ENCODE measurements around the gene MAGI2.

The MAGI2 gene

DNA sequence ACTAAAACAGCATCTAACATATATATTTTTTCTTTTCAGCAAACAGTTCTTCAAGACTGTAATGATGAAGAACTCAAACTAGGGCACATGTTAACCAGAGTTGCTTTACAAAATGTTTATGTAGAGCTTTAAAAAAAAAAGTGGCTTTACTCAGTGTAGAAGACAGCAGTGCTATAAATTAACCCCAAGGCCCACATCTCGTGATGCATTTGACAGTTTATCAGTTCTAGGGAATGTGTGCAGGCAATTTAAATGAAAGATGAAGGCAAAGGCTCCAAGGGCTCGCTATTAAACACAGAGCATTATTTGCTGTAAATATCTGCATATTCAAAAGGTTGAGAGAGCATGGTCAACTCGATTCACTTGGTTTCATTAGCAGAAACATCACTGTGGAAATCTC, 558.1 kb downstream of the MAGI2 start:
- no peak for DNase-seq

DNA sequence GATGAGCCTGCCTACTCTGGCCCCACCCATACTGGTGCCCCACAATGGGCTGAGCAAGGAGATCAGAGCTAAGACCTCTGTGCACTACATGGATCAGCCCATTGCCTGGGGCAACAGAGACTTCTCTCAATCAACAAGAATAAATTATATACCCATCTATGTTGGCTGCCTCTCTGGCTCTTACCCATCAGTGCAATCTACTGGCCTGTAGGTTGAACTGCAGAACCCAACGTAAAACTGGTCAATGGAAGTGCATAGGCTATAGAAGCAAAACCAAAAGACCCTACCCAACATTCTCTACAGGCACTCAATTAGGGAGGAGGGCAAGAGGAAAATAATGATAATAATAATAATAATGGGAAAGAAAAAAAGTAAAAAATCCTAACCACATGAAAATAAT, 574.3 kb downstream of the MAGI2 start:
- DNase-seq = no peak

DNA sequence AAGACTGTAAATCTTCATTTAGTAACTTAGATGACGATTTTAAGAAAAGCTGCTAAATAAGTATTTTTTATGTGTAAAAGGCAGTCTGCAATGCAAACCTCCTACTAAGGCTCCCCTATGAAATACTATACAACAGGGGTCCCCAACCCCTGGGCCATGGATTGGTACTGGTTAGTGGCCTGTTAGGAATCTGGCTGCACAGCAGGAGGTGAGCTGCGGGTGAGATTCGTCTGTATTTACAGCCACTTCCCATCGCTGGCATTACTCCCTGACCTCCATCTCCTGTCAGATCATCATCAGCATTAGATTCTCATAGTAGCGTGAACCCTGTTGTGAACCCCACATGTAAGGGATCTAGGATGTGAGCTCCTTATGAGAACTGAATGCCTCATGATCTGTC, 580.4 kb downstream of the MAGI2 start:
- DNase-seq = no peak

DNA sequence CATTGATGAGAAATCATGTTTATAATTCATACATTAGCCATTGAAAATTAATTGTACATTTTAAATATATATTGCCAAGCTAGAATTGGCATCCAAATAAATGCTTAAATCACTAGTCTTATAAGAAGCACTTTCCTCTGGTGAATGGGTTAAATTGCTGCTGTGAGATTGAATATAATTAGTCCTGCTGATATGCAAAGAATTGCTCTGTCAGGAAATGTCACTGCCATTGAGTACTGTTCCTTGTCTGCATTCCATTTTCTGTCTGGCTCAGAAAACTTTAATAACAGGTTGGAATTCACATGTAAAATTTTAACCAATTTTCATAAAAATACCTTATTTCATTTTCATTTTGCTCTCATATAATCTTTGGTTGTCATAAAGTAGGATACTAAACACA, 589.1 kb downstream of the MAGI2 start:
- DNase-seq = no peak

DNA sequence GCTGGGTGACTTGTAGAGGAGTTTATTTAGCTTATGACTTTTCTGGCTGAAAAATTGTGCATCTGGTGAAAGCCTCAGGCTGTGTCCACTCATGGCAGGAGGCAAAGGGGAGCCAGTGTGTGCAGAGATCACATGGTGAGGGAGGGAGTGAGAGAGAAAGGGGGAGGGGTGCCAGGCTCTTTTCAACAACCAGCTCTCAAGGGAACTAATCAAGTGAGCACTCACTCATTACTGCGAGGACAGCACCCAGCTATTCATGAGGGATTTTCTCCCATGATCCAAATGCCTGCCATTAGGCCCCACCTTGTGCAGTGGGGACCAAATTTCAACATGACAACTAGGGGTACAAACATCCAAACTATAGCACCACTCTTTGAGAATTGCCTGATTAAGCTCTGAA, 590.2 kb downstream of the MAGI2 start:
- no peak for DNase-seq

DNA sequence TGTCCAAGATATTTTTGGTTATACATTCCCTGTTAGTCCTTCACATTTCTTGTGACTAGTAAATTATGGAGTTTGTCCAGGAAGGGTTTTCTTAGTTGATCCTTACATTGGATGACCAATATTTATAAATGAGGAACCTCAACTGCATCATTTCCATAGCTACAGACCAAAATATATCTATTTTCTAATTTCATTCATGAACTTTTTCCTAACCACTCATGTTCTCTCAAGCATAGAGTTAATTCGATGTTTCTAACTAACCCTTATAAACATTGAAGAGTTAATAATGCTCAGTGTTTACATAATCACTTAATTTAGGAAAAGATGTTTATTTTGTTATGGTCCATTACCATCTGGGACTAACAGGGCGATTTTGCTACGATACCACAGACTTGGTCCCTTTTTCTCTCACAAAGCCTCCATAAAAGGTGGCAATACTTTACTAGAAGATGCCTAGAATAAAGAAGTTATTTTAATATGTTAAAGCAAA, 591.0 kb downstream of the MAGI2 start:
- DNase-seq = no peak

DNA sequence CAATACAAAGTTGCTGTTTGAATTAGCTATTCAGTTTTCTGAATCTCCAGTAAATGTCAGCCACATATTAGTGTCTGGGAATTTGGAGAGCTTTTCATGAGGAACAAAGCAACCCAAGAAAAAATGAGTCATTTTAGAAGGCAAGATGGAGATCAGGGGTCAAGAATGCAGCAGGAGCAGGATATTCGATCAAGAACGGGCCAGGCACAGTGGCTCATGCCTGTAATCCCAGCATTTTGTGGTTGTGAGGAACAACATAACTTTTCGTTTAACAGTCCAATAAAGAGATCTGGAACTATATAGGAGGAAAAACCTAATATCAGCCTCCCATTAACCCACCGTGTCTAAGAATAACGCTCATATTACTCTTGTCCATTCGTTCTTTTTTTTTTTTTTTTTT, 600.5 kb downstream of the MAGI2 start:
- DNase-seq = no peak

DNA sequence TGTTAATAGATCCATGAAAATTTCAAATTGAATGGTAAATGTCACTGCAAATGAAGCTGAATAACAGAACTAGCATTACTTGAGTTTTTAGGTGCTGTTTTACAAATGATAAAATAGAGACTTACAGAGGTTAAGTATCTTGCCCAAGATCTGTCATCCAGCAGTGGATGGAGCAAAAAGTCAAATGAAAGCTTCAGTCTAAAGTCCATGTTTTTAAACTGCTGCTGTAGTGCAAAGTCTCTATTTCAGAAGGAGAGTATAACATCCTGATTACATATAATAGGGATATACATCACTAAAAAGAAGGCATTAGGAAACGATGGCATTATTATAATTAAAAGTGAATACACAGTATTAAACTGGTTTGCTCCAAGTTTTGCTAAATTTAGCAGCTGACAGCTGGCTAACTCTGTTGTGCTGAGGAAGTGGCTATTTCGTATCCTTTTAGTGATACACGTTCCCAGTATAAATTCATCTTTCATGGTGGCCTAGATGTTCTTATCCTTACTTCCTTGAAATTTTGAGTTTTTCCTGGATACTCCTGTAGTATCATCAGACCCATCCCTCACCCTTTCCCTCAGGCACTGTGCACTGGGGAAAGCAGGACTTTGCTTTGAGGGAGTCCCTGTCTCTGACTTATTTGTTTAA, 603.2 kb downstream of the MAGI2 start:
- no peak for DNase-seq

DNA sequence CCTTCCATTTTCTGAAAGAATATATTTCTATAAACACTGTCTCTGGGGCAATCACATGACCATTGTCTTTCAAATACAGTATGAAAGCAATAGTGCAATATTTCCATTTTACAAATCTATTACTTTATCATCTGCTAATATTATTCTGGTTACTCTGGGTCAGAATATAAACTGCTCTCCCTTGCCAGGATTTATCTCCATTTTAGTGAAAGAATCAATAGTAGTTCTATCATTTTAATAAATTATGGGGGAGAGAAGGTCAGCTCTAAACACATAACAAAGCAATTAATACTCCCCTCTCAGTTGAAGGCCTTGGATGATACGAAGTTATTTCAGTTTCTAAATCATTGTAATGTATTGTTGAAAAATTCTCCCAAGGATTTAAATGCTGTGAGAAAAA, 608.3 kb downstream of the MAGI2 start:
- DNase-seq = no peak

DNA sequence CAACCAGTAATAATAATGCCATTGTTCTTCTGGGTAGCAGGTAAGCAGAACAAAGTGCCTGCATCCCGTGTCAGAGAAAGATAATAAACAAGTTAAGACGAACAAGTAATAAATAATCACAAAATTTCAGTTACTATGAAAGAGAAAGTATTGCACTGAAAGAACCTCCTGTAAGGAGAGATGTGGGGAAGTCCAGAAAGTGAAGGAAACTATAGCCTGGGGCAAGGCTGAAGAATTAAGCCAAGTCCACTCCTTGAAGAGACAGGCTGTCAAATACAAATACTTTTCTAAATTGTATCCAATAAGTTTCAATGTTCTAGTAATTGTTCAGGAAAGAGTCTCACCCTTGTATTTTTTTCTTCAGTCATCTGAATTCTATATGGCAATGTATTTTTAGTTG, 611.4 kb downstream of the MAGI2 start:
- DNase-seq = no peak

DNA sequence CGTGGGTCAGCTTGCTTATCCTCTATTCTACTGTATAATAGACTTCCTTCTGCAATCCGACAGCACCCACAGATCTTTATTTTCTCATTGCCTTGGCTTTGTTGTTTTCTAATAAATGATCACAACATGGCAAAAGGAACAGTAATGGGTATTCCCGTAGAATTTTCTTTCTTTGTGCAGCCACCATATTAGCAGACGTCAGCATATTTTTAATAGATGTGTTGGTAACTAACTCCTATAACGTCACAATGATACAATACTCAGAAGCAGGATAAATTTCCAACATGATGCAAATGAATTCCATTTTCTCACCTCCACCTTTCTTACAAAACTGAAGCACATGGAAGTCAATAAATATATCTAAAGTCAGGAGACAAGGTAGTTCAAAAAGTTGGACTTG, 617.6 kb downstream of the MAGI2 start:
- DNase-seq = no peak

DNA sequence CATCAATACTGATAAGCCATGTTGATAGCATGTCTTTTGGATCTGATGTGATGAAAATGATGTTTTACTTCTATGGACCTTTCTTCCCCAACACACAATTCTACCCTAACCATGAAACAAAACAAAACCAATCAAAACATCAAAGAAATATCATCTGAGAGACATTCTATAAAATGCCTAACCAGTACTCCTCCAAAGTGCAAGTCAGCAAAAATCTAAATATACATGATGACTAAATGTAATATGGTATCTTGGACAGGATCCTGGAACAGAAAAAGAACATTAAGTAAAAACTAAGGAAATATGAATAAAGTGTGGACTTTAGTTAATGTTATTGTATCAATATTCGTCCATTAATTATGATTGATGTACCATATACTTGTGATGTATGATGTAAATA, 625.1 kb downstream of the MAGI2 start:
- no peak for DNase-seq

DNA sequence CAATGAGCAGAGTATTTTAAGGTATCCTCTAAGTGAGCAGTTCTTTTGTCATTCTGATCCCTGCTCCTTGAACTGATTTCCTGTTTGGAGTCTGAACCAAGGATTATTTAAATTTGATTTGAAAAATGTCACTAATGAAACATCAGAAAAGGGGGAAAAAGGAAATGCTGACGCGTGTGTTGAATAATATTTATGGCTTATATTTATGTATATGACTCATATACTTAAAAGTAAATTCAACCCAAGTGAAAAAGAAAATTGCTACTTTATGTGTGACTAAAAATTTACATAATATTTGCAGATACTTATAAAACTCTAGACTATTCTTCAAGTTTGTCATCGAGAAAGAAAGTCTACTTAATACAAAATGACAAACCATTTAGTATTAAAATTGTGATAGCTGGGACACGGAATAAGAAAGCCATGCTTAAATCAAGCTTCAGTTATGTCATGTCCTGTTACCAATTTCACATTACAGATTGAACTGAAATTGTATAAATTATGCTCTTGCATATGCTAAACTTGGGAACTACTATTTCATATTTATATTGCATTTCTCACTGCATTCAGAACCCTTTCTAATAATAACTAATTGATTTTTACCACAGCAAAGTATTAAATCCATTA, 649.9 kb downstream of the MAGI2 start:
- DNase-seq = no peak

DNA sequence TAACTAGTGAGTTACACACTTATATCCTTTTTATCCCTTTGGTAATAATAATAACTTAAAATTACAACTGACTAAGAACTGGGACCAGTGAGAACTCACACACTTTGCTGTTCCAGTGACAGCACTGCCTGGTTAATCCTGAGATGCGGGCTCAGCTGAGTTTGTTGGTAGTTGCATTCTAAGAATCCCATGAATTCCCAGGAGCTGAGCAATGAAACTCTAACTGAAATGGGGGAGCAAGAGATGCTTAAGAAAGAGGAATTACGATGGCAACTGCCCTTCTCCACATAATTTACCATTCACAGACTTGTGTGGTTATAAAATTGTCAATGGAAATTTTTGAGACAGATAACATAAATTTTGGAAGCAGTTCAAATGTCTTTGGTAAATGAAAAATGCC, 659.4 kb downstream of the MAGI2 start:
- no peak for DNase-seq

DNA sequence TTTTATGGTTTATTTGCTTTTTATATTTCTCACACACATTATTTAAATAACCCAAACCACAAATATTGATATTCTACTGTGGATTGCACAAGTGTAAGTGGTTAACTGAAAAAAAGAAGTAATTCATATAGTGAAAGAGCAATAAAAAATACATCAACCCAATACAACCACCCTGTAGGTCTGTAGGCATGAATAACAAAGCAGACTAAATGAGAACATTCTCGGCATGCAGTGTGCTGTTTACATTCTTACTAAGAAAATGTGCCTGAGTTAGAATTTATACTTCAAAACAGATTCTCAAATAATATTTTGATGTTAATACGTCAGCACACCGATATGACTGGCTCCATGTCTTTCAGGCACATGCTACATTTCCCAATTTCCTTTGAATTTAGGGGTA, 660.8 kb downstream of the MAGI2 start:
- no peak for DNase-seq

DNA sequence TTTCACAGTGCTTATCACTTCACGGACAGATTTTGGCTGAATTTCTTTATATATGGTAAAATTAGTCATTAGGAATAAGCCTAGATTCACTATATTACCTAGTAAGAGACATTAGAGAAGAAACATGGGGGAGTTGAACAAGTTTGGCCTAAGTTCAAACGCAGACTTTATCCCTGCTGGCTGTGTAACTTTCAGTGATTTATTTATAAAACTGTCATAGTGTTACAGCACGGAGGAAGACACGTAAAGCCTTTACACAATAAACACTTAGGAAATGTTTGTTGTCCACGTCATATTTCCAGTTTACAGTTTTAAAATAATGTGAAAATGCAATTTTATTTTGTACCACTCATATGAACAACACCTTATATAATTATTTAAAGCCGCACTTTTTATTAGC, 661.5 kb downstream of the MAGI2 start:
- no peak for DNase-seq

DNA sequence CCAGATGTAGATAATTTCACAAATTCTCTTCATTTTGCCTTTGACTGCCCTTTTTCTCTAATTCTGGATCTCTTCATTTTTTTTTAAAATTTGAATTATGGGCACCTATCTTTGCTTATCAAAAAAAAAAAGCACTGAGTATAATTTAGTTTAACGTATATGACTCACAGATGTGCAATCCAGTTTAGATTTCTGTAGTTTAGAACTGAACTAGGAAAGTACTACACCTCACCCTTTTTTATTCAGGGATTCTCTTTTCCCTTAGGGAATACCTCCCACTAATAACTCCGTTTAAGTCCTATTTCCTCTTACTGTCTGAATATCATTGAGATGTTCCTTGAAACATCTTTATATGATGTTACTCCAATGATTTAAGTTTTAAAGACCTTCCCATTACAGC, 665.0 kb downstream of the MAGI2 start:
- DNase-seq = no peak

DNA sequence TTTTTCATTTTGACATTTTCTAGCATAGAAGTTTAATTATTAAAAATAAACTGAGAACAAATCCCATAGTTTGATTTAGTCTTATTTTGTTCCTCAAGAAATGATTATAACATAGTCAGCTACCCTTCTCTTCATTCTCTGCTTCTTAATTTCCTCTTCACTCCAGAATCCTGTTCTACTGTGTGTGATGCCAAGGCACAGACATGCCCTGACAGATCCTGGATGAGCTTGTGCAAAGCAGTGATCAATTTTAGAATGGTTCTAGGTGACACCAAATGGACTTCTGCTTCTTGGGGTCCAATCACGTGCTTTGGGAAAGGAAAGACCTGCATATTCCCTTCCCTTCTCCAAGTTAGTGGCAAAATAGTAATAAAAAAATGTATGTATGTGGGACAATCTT, 665.6 kb downstream of the MAGI2 start:
- DNase-seq = no peak

DNA sequence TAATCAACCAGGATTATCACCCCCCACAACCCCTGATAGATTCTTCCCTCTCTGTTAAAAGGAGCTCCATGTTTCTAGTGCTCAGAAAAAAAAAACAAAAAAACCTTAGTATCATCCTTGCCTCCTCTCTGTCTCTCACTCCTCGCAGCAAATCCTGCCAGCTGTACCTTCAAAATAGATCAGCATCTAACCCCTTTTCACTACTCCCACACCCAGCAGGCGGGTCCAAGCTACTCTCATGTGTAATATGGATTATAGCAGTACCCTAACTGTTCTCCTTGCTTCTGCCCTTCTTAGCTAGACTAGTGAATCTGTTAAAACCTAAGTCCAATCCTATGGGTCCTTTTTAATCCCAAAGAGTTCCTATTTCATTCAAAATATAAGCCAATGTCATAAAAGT, 667.4 kb downstream of the MAGI2 start:
- DNase-seq = no peak

DNA sequence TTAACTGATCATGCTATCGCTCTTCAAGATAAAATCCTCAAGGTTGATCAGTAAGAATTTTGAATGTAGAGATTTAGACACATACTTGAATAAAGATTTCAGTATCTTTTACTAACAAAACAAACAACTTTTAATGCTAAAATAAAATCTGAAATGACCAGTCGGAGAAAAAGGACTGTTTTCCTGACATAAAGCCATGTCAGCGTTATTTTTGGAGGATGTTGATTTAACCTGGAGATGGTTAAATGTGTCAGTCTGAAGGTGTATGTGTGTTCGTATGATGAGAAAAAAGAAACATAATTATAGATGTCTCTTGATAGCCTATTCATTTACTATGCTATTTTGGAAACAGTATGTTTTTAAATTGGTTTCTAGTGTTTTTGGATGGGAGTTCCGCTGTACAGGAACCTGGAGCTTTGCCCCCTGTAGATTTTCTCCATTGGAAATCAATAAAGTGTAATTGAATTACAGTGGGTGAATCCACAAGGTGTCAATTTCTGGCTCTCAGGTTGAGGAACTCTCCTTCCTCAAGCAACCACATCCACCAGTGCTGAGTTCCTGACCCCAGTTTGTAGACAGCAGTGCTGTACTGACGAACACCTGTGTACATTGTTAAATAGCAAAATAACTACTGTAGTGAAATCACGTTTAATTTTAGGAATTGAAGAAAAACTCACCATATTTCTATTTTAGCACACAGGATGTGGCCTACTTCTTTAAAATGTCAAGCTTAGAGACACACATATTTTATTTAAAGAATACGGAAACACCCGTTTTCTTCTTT, 670.1 kb downstream of the MAGI2 start:
- no peak for DNase-seq

DNA sequence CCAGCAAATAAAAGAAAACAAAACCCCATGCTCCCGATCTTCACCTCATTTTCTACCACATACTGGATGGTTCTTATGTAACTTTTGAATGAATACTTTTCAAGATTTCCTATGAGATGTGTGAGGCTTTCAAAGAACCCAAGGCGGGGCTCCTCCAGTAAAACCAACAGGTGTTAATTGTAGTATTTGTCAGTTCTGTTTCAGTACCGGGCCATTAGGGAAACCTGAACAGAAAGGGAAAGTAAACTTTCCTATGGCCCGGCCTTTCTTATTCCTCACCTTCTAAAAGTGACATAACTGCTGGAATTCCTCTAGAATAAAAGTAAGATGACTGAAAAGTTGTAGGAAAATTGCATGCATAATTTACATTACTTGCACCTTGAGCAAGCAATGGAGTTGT, 672.9 kb downstream of the MAGI2 start:
- DNase-seq = no peak

DNA sequence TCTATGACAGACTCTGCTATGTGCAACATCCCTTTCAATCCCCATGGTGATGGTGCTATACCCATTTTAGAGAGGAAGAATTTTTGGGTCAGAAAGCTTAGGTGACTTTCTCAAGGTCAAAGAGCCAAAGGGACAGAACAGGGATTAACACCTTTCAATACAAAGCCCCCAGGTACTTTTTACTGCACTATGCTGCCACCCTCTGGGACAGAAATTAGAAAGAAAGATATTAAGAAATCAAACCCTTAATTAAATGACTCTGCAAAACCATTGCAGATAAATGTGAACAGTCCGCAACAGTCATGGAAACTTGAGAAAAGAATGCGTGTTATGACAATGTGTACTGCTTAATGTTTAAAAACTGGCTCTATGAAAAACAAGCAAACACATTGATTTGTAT, 673.7 kb downstream of the MAGI2 start:
- no peak for DNase-seq

DNA sequence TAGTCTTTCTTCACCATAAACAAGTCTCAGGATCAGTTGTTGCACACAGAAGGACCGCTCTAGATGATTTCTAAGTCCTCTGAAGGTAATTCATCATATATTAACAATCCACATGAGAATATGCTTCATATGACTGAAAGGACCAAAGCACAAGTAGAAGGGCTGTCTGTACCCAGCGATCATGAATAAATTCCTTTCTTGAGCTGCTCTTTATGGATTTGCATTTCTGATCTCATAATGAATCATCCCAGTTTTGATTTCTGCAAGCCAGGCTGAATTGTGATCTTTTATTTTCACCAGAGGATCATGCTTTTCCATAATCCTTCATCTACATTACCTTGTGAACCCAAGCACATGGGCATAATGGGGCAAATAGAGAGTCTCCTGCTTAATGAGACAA, 675.6 kb downstream of the MAGI2 start:
- no peak for DNase-seq
